GM21825 (cell line): ENCODE data around the gene EXOSC2.
"Not testable (repeated sequence)": the region's sequence is repeated elsewhere in the genome, so short reads cannot be mapped to it uniquely, and the experiment has no call there.

Experiments used
- ATAC-seq: cut with Tn5 transposase; IDR thresholded peaks from one replicate; pipeline ENCODE4 v1.9.1; 2021; ENCODE audit warnings: mild to moderate bottlenecking, moderate library complexity; ENCODE audit not compliant: unreplicated experiment

The EXOSC2 gene

DNA sequence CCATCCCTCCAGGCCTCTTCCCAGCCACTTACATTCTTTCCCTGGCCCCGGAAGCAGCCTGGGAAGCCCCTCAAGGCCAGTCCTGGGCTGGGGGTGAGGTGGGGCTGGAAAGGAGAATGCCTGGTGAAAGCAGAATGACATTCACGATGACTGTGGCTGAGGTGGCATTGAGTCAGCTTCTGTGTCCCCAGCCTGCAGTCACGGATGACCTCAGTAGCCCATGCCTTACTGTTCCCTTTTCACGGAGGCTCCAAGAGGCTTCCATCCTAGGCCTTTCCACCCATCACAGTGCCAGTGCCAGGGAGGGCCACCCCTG lies 26.5 kb upstream of the EXOSC2 start:
- ATAC-seq: no peak

GRCh38 chr9:130668196-130668595 lies 25.4 kb upstream of the EXOSC2 start:
- ATAC-seq: no peak

DNA sequence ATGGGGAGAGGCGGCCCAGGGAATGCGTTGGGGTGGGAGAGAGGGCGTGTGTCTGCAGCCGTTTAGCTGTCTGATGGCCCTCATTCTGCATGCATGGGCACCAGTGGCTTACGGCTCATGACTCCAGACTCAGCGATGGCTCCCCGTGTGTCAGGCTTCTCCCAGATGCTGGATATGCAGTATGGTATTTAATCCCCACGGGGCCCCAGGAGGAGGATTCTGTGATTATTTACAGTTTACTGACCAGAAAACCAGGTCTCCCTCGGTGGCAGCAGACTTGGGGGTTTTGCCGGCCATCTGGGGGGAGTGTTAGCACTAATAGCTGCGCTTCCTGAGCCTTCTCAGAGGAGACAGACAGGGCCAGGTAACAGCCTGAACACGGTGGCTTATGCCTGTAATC lies 24.9 kb upstream of the EXOSC2 start:
- no peak for ATAC-seq

- no peak for ATAC-seq
Measured at GRCh38 chr9:130669965-130670364, 23.6 kb upstream of the EXOSC2 start.

- ATAC-seq: no peak
Measured at GRCh38 chr9:130670644-130671043, 22.9 kb upstream of the EXOSC2 start.

DNA sequence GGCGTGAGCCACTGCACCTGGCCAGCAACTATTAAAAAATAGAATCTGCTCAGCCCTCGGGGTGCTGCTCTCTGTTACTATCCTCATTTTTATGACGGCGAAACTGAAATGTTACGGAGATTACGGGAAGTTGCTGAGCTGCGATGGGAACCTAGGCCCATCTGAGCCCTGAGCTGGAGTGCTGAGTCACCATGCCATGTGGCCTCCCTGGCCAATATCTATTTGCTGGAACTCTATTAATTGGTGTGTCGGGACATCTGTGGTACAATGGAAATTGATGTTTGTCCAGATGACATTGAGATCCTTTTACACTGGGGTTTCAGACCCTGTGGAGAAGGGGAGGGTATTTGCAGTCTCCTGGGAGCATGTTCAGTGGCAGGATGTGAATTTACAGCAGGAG lies 21.1 kb upstream of the EXOSC2 start:
- ATAC-seq: no peak

- ATAC-seq: no peak
Measured at GRCh38 chr9:130672933-130673615, 20.5 kb upstream of the EXOSC2 start.

GRCh38 chr9:130675396-130675795 lies 18.2 kb upstream of the EXOSC2 start:
- ATAC-seq: no peak

DNA sequence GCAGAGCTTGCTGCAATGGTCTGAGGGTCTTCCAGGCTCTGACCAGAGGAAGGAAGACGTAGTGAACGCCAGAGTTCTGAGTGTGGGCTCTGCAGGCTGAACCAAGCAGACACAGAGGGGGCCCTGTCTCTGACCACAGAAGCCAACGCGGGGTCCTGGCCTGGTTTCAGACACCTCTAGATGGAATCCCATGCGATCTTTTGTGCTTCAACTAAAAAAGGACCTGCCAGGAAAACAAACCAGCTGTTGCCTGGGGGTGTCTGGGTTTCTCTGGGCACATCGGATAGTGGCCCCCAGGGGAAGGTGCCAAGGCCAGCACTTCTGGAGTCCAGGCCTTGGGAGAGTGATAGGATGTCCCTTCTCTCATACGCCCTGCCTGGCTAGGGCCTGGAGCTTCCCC lies 16.3 kb upstream of the EXOSC2 start:
- no peak for ATAC-seq

GRCh38 chr9:130680836-130681768 lies 12.5 kb upstream of the EXOSC2 start:
- ATAC-seq: peak; percentile 34

DNA sequence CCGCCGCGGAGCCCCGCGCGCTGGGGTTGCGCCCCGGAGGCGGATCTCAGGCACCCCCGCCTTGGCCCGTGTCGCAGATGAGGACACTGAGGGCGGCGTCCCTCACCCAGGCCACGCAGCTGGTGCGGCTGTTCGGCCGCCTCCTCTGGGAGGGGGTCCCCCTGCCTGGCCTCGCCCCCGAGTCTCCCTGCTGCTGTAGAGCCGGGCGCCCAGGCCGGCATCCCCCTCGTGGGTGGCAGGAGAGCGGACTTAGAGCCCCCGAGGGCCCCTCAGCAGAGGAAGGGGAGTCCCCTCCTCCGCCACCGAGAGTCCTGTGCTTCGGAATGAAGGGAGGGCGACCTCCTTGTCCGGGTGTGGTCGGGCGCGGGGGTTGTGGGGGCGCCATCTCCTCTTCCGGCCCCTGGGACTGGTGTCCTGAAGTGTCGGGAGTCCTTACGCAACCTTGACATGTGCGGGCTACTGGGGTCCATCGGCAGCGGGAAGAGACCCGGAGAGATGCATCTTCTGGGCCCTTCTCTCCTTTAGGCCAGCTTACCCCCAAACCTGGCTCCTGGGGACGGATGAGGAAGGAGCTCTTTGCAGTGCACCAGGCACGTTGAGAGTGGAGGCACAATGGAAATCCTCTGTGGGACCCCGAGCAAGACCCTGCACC lies 11.7 kb upstream of the EXOSC2 start:
- peak; percentile 13 for ATAC-seq

DNA sequence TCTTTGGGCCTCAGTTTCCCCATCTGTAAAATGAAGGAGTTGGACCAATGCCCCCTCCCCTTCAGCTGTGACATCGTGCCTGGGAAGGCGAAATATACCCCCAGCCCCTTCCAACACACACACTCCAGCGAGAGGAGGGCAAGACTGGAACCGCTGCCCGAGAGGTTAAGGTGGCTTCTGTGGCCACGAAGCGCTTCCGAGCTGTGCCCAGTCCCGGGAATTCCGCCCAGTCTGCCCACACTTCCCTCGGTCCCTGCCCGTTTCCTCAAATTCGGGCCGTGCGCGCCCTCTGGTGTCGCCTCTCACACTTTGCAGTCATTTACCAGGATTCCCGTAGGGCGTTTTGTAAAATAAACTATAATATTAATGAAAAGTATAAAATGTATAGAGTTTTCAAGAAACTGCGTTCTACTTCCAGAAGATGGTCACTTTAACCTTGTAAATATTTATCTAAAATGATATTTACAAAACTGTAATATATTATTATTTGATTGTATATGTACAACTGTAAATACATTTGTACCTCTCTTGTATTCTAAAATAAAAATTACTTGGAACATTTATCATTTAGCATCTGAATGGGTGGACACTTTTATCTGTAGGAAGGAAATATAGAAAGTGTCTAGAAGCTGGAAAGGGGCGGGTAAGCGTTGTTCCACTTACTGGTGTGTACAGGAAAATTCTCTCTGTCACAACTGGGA lies 11.0 kb upstream of the EXOSC2 start:
- ATAC-seq: no peak

DNA sequence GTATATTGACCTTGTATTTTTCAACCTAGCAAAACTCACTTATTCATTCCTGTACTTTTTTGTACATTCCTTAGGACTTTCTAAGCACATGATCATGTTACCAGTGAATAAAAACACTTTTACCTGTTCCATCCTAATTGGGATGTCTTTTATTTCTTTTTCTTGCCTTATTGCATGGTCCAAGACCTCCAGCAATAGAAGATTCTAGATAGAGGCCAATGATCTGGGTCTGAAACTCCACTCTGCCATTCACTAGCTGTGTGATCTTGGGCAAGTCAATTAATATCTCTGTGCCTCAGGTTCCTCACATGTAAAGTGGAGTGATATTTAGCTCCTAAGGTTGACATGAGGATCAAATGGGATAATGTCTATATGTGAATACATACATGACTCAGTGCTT lies 8.5 kb upstream of the EXOSC2 start:
- no peak for ATAC-seq

DNA sequence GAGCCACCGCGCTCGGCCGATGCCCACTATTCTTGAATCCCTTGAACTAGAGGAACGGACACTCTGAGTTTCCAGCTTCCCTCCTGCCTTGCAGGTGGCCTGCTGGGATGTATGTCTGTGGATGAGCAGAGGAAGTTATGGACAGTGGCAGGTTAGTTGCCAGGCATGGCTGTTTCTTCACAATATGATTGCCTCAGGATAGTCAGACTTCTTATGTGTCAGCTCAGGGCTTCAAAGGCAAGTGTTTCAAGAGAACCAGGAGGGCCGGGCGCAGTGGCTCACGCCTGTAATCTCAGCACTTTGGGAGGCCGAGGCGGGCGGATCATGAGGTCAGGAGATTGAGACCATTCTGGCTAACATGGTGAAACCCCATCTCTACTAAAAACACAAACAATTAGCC lies 7.6 kb upstream of the EXOSC2 start:
- ATAC-seq: not testable (repeated sequence)

DNA sequence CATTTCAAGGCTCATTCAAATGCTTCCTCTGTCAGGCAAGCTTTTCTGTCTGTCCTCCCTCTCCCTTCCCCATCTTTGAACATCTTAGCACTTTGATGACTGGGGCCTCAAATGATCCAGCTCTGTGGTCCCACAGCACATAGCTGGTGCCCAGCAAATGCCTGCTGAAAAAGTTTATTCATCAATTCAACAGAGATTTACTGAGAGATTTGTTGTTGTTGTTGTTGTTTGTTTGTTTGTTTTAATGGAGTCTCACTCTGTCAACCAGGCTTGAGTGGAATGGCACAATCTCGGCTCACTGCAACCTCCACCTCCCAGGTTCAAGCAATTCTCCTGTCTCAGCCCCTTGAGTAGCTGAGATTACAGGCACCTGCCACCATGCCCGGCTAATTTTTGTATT lies 6.0 kb upstream of the EXOSC2 start:
- no peak for ATAC-seq

DNA sequence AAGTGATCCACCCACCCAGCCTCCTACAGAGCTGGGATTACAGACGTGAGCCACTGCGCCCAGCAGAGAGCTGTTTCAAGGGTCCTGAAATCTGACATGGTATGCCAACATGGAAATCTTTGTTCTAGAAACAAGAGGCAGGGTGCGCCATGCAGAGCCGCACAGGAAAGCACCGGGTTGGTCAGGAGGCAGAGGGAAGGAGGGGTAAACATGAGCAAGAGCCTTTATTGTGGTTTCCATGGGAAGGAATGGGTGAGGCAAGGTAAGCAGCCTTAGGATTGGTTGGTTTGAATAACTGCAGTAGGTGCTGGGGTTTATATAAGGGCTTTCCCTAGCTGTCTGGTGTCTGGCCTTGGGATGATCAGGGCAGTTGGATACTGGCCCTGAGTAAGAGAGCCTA lies 5.5 kb upstream of the EXOSC2 start:
- no peak for ATAC-seq

- ATAC-seq: no peak
Measured at GRCh38 chr9:130689572-130689936, 4.0 kb upstream of the EXOSC2 start.

GRCh38 chr9:130689937-130690700 lies 3.5 kb upstream of the EXOSC2 start:
- no peak for ATAC-seq

DNA sequence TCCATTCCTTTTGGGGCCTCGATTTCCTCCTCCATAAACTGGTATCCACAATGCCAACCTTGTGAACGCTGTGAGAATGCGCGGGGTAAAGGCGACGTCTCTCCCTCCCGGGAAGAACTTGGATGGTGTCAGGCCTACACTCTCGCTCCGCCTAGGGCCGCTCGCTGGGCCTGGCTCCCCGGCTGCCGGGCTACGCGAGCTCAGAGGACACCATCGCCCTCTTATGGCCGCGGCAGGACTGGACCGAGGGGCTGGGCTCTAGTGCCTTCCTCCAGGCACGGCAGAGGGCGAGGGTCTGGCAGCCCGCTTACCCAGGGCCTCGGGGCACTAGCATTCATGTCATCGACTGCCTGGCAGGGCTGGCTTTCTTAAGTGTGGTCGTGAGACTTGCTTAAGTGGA lies 1.3 kb upstream of the EXOSC2 start:
- ATAC-seq: no peak

GRCh38 chr9:130693101-130693425 lies 517 bp upstream of the EXOSC2 start:
- no peak for ATAC-seq

GRCh38 chr9:130694205-130694604 lies 625 bp downstream of the EXOSC2 start:
- no peak for ATAC-seq
